Astrocyte (in vitro differentiated cells and primary cell): Measurements from ENCODE around the gene CFAP73. TPM values are rescaled to one million over a fixed set of nuclear protein-coding genes. Genes with fewer than 3 reads are reported as not detected.

Source experiments
- DNase-seq: peaks from one replicate; pipeline ENCODE4 v3.0.0-alpha.2; 2010; ENCODE audit warnings: low read depth
- FAIRE-seq: peaks from 2 replicates; lab custom pipeline; 2011; peaks lifted over from hg19 to GRCh38; lab: Jason Lieb, UNC
- H2AFZ ChIP-seq: 2 replicates; pipeline ENCODE4 v1.6.0; 2012; ENCODE audit warnings: low read depth, low read length, inconsistent platforms
- H3K27ac ChIP-seq: 2 replicates; pipeline ENCODE4 v1.5.1; 2011; ENCODE audit warnings: low read depth, low read length, inconsistent platforms
- H3K27me3 ChIP-seq: 2 replicates; pipeline ENCODE4 v1.6.0; 2011; ENCODE audit warnings: low read length, inconsistent platforms; ENCODE audit not compliant: insufficient read depth
- H3K36me3 ChIP-seq: 2 replicates; pipeline ENCODE4 v1.5.1; 2011; ENCODE audit warnings: low read length, inconsistent platforms; ENCODE audit not compliant: insufficient read depth
- H3K4me1 ChIP-seq: 2 replicates; pipeline ENCODE4 v1.5.1; 2011; ENCODE audit warnings: low read length, inconsistent platforms; ENCODE audit not compliant: insufficient read depth
- H3K4me2 ChIP-seq: 2 replicates; pipeline ENCODE4 v1.6.0; 2012; ENCODE audit warnings: low read length, inconsistent platforms
- H3K4me3 ChIP-seq: 2 replicates; pipeline ENCODE4 v1.5.1; 2011; ENCODE audit warnings: low read depth, mild to moderate bottlenecking, low read length, inconsistent platforms; ENCODE audit not compliant: insufficient read depth
- H3K79me2 ChIP-seq: 2 replicates; pipeline ENCODE4 v1.6.0; 2012; ENCODE audit warnings: mild to moderate bottlenecking, low read length, inconsistent platforms; ENCODE audit not compliant: insufficient read depth
- H3K9ac ChIP-seq: 2 replicates; pipeline ENCODE4 v1.6.0; 2012; ENCODE audit warnings: mild to moderate bottlenecking, low read length, inconsistent platforms
- H3K9me3 ChIP-seq: 2 replicates; pipeline ENCODE4 v1.5.1; 2012; ENCODE audit warnings: low read depth, mild to moderate bottlenecking, low read length, inconsistent platforms; ENCODE audit not compliant: insufficient read depth
- H4K20me1 ChIP-seq: 2 replicates; pipeline ENCODE4 v1.6.0; 2012; ENCODE audit warnings: low read length, inconsistent platforms; ENCODE audit not compliant: insufficient read depth
- H3K27ac Mint-ChIP-seq: one replicate; pipeline ENCODE4 v1.8.0; 2021; ENCODE audit warnings: mild to moderate bottlenecking, mixed read lengths; ENCODE audit not compliant: unreplicated experiment
- H3K27me3 Mint-ChIP-seq: one replicate; pipeline ENCODE4 v1.8.0; 2021; ENCODE audit warnings: low read depth, mixed read lengths; ENCODE audit not compliant: unreplicated experiment
- H3K36me3 Mint-ChIP-seq: one replicate; pipeline ENCODE4 v1.8.0; 2021; ENCODE audit warnings: low read depth, mixed read lengths; ENCODE audit not compliant: unreplicated experiment
- H3K4me1 Mint-ChIP-seq: one replicate; pipeline ENCODE4 v1.8.0; 2021; ENCODE audit warnings: low read depth, mixed read lengths; ENCODE audit not compliant: unreplicated experiment
- H3K4me3 Mint-ChIP-seq: one replicate; pipeline ENCODE4 v1.8.0; 2021; ENCODE audit warnings: mild to moderate bottlenecking, moderate library complexity, mixed read lengths; ENCODE audit not compliant: unreplicated experiment
- H3K9me3 Mint-ChIP-seq: one replicate; pipeline ENCODE4 v1.8.0; 2021; ENCODE audit warnings: mild to moderate bottlenecking, mixed read lengths; ENCODE audit not compliant: unreplicated experiment
- EZH2 ChIP-seq: IDR thresholded peaks from 2 replicates; pipeline ENCODE4 v1.6.1; 2012; ENCODE audit warnings: mild to moderate bottlenecking, low read length, inconsistent platforms; ENCODE audit not compliant: insufficient read depth
- total RNA-seq: library from RNA; stranded (reverse); gene quantifications from 2 replicates; pipeline ENCODE4 v1.2.1, GENCODE V29; 2021
- TF ChIP-seq, protein P1 (sequence below): IDR thresholded peaks from 2 replicates; pipeline ENCODE4 v1.5.1; 2011; ENCODE audit warnings: low read depth, mild to moderate bottlenecking, inconsistent platforms, low read length, moderate library complexity; ENCODE audit not compliant: insufficient read depth

The CFAP73 gene
- total RNA-seq, 1 donor from 2014 or later = not detected

DNA sequence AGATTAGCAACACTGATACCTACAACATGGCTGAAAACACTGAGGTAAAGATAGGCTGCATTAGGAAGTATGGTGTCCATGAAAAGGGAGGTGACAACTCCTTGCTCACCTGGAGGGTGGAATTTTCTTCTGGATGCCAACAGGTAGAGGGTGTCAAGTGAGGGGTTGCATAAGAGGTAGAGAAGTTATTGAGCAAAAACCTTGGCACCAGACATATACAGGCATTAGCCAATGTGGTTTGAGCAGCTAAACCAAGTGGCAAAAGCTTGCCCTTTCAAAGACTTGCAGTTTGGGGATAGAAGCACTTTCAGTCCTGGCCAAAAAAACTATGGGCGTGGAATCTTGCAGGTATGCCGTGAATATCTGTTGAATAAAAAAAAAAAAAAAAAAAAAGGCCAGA lies 39.8 kb downstream of the CFAP73 start:
- FAIRE-seq = no peak
- TF ChIP-seq, protein P1, sequence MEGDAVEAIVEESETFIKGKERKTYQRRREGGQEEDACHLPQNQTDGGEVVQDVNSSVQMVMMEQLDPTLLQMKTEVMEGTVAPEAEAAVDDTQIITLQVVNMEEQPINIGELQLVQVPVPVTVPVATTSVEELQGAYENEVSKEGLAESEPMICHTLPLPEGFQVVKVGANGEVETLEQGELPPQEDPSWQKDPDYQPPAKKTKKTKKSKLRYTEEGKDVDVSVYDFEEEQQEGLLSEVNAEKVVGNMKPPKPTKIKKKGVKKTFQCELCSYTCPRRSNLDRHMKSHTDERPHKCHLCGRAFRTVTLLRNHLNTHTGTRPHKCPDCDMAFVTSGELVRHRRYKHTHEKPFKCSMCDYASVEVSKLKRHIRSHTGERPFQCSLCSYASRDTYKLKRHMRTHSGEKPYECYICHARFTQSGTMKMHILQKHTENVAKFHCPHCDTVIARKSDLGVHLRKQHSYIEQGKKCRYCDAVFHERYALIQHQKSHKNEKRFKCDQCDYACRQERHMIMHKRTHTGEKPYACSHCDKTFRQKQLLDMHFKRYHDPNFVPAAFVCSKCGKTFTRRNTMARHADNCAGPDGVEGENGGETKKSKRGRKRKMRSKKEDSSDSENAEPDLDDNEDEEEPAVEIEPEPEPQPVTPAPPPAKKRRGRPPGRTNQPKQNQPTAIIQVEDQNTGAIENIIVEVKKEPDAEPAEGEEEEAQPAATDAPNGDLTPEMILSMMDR = no peak
- no peak for TF ChIP-seq EZH2
- peaks cover 12% of the 10 kb centered on the region for H3K36me3 Mint-ChIP-seq

DNA sequence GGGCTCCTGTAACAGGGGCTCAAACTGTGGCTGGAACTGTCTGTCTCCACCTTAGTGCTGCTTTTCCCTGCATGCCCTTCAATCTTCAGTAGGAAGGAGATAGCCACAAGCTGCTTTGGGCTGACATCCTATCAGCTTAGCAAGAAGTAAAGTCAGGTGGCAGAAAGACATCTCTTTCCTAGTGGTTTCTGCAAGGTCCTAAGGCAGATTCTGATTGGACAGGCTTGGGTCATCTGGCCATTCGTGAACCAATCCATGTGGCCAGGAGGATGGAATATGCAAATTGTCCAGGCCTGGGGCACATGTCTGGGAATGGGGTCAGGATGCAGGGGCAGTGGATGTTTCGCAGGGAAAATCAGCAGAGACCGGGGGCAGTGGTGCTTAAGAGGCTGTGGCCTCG lies 41.2 kb downstream of the CFAP73 start:
- peaks cover 26% of the 10 kb centered on the region for H3K4me1 Mint-ChIP-seq
- DNase-seq = peak; percentile 45
- TF ChIP-seq, protein P1 = no peak
- no peak for TF ChIP-seq EZH2

More for the DNA sequence above, 39.8 kb downstream of the CFAP73 start:
- Histone ChIP-seq H3K36me3 (peaks cover 3% of the 10 kb centered on the region), H3K27ac (no peak overlapping the region), H3K9me3 (no peaks in the 10 kb centered on the region), H4K20me1 (no peaks in the 10 kb centered on the region), H3K4me3 (no peak overlapping the region), H2AFZ (no peak overlapping the region), H3K9ac (no peak overlapping the region), H3K79me2 (peaks cover 33% of the 10 kb centered on the region), H3K4me1 (peaks cover 9% of the 10 kb centered on the region), H3K4me2 (no peak overlapping the region), H3K27me3 (no peaks in the 10 kb centered on the region)
- no peak overlapping the region for H3K4me3 Mint-ChIP-seq
- DNase-seq = no peak
- peaks cover 21% of the 10 kb centered on the region for H3K4me1 Mint-ChIP-seq
- H3K9me3 Mint-ChIP-seq = no peaks in the 10 kb centered on the region
- no peak overlapping the region for H3K27ac Mint-ChIP-seq
- H3K27me3 Mint-ChIP-seq = no peaks in the 10 kb centered on the region

DNA sequence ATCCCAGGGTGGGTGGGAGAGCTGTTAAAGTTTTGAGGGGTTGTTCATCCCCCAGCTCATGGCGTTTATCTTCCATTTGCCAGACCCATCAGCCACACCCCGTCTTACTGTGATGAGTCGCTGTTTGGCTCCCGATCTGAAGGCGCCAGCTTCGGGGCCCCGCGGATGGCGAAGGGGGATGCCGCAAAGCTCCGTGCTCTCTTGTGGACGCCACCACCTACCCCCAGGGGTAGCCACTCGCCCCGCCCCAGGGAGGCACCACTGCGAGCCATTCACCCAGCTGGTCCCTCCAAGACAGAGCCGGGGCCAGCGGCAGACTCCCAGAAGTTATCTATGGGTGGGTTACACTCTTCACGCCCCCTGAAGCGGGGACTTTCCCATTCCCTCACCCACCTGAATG lies 41.7 kb downstream of the CFAP73 start:
- Histone ChIP-seq H4K20me1 (no peaks in the 10 kb centered on the region), H3K9ac (no peak overlapping the region), H3K36me3 (peaks cover 3% of the 10 kb centered on the region), H3K4me3 (no peak overlapping the region), H3K9me3 (no peaks in the 10 kb centered on the region), H3K4me1 (peaks cover 19% of the 10 kb centered on the region), H2AFZ (no peak overlapping the region), H3K27me3 (no peaks in the 10 kb centered on the region), H3K4me2 (no peak overlapping the region), H3K27ac (no peak overlapping the region), H3K79me2 (peaks cover 16% of the 10 kb centered on the region)
- Mint-ChIP-seq H3K27me3 (no peaks in the 10 kb centered on the region), H3K4me3 (no peak overlapping the region), H3K4me1 (peaks cover 25% of the 10 kb centered on the region), H3K9me3 (no peaks in the 10 kb centered on the region), H3K27ac (no peak overlapping the region), H3K36me3 (peaks cover 12% of the 10 kb centered on the region)
- TF ChIP-seq, protein P1 = no peak
- no peak for TF ChIP-seq EZH2
- DNase-seq (no peak), FAIRE-seq (no peak)

More for the DNA sequence above, 41.2 kb downstream of the CFAP73 start:
- Histone ChIP-seq H3K79me2 (peaks cover 21% of the 10 kb centered on the region), H3K27me3 (no peaks in the 10 kb centered on the region), H2AFZ (no peak overlapping the region), H3K36me3 (peaks cover 3% of the 10 kb centered on the region), H3K4me1 (peaks cover 21% of the 10 kb centered on the region), H3K27ac (no peak overlapping the region), H4K20me1 (no peaks in the 10 kb centered on the region), H3K9ac (no peak overlapping the region), H3K4me2 (no peak overlapping the region), H3K4me3 (no peak overlapping the region), H3K9me3 (no peaks in the 10 kb centered on the region)
- no peaks in the 10 kb centered on the region for H3K27me3 Mint-ChIP-seq
- no peak for FAIRE-seq
- H3K9me3 Mint-ChIP-seq = no peaks in the 10 kb centered on the region
- peaks cover 12% of the 10 kb centered on the region for H3K36me3 Mint-ChIP-seq
- peak overlapping the region; percentile 62 for H3K27ac Mint-ChIP-seq
- no peak overlapping the region for H3K4me3 Mint-ChIP-seq
